Measurements from ENCODE around the gene ADD3.

ADD3 gene

GRCh38 chr10:110007161-110007700, 553 bp upstream of the ADD3 start:
- ChIA-PET CTCF (interaction anchor here (1.0 to 1.1 kb wide), 2 partner anchors 15 to 199 kb away, joined by 3 read pairs; no protein-coding TSS in a partner anchor), POLR2A (no interaction called here)
- DNase-seq (ENCODE audit: extremely low spot score), result peak; percentile 66
- TF ChIP-seq CTCF (IDR thresholded peaks at IDR 0.05; ENCODE audit: control extremely low read depth, extremely low read depth, low read depth, missing control alignments), result no peak

- ChIA-PET CTCF (interaction anchor here (0.8 to 1.4 kb wide), 2 partner anchors 31 to 125 kb away, joined by 3 to 5 read pairs; no protein-coding TSS in a partner anchor), POLR2A (interaction anchor here (0.6 kb wide), 1 partner anchor 266 kb away, joined by 5 read pairs; no protein-coding TSS in a partner anchor)
- TF ChIP-seq CTCF (IDR thresholded peaks at IDR 0.05; ENCODE audit: control extremely low read depth, extremely low read depth, low read depth, missing control alignments), result no peak
- DNase-seq (ENCODE audit: extremely low spot score), result no peak
These were observed 945 bp downstream of the ADD3 start for GRCh38 chr10:110008518-110009339.

- ChIA-PET CTCF (interaction anchor here (1.2 to 1.7 kb wide), 3 partner anchors 9 to 32 kb away, joined by 3 to 5 read pairs (median 5); no protein-coding TSS in a partner anchor), POLR2A (no interaction called here)
- no peak for DNase-seq (ENCODE audit: extremely low spot score)
- TF ChIP-seq CTCF (IDR thresholded peaks at IDR 0.05; ENCODE audit: control extremely low read depth, extremely low read depth, low read depth, missing control alignments), result no peak
These were observed 2.1 kb downstream of the ADD3 start for GRCh38 chr10:110009736-110010475.

GRCh38 chr10:110010486-110011378, 2.9 kb downstream of the ADD3 start:
- no peak for TF ChIP-seq CTCF (IDR thresholded peaks at IDR 0.05; ENCODE audit: control extremely low read depth, extremely low read depth, low read depth, missing control alignments)
- POLR2A ChIA-PET, result no interaction called here
- no peak for DNase-seq (ENCODE audit: extremely low spot score)
- CTCF ChIA-PET, result interaction anchor here (0.6 to 1.9 kb wide), 4 partner anchors 9 to 17 kb away, joined by 3 to 5 read pairs (median 4); no protein-coding TSS in a partner anchor

GRCh38 chr10:110011681-110012080, 3.9 kb downstream of the ADD3 start:
- POLR2A ChIA-PET, result no interaction called here
- DNase-seq (ENCODE audit: extremely low spot score), result no peak
- CTCF ChIA-PET, result interaction anchor here (0.6 to 1.9 kb wide), 3 partner anchors 10 to 16 kb away, joined by 3 to 5 read pairs (median 4); no protein-coding TSS in a partner anchor

More at GRCh38 chr10:110011681-110012080, 3.9 kb downstream of the ADD3 start:
- no peak for TF ChIP-seq CTCF (IDR thresholded peaks at IDR 0.05; ENCODE audit: control extremely low read depth, extremely low read depth, low read depth, missing control alignments)
